ENCODE data around the gene MACROD2.

The MACROD2 gene

GRCh38 chr20:15895560-15896084 is 1900.3 kb downstream of the MACROD2 start:
- Histone ChIP-seq H3K27me3 (ENCODE audit: control insufficient read depth, insufficient read depth, low read length, poor library complexity, severe bottlenecking) (no peaks in the 10 kb centered on the region), H3K36me3 (ENCODE audit: control insufficient read depth, insufficient read depth, low read length) (no peaks in the 10 kb centered on the region), H3K27ac (ENCODE audit: insufficient read depth, low read depth, low read length, poor library complexity, severe bottlenecking) (no peak overlapping the region), H3K9me3 (ENCODE audit: control insufficient read depth, low read length) (no peaks in the 10 kb centered on the region), H3K4me1 (ENCODE audit: control insufficient read depth, insufficient read depth, low read length) (no peaks in the 10 kb centered on the region), H3K4me3 (ENCODE audit: insufficient read depth, low read depth, low read length) (no peak overlapping the region)
- WGBS, 2 experiments, result 78 to 80% methylated on average over 6 of the region's 6 CpGs

GRCh38 chr20:15899967-15900366 is 1904.7 kb downstream of the MACROD2 start:
- Histone ChIP-seq H3K4me1 (ENCODE audit: control insufficient read depth, insufficient read depth, low read length) (no peaks in the 10 kb centered on the region), H3K27ac (ENCODE audit: insufficient read depth, low read depth, low read length, poor library complexity, severe bottlenecking) (no peak overlapping the region), H3K4me3 (ENCODE audit: insufficient read depth, low read depth, low read length) (no peak overlapping the region), H3K9me3 (ENCODE audit: control insufficient read depth, low read length) (no peaks in the 10 kb centered on the region), H3K27me3 (ENCODE audit: control insufficient read depth, insufficient read depth, low read length, poor library complexity, severe bottlenecking) (no peaks in the 10 kb centered on the region), H3K36me3 (ENCODE audit: control insufficient read depth, insufficient read depth, low read length) (no peaks in the 10 kb centered on the region)
- WGBS, 2 experiments, result 96% methylated on average over 4 of the region's 4 CpGs

GRCh38 chr20:15900443-15900842 is 1905.1 kb downstream of the MACROD2 start:
- Histone ChIP-seq H3K27me3 (ENCODE audit: control insufficient read depth, insufficient read depth, low read length, poor library complexity, severe bottlenecking) (no peaks in the 10 kb centered on the region), H3K9me3 (ENCODE audit: control insufficient read depth, low read length) (no peaks in the 10 kb centered on the region), H3K4me1 (ENCODE audit: control insufficient read depth, insufficient read depth, low read length) (no peaks in the 10 kb centered on the region), H3K4me3 (ENCODE audit: insufficient read depth, low read depth, low read length) (no peak overlapping the region), H3K27ac (ENCODE audit: insufficient read depth, low read depth, low read length, poor library complexity, severe bottlenecking) (no peak overlapping the region), H3K36me3 (ENCODE audit: control insufficient read depth, insufficient read depth, low read length) (no peaks in the 10 kb centered on the region)
- WGBS, 2 experiments, result 94 to 95% methylated on average over 1 of the region's 1 CpG

- no peaks in the 10 kb centered on the region for H3K27me3 ChIP-seq (ENCODE audit: control insufficient read depth, insufficient read depth, low read length, poor library complexity, severe bottlenecking)
- no peaks in the 10 kb centered on the region for H3K9me3 ChIP-seq (ENCODE audit: control insufficient read depth, low read length)
- no peak overlapping the region for H3K4me3 ChIP-seq (ENCODE audit: insufficient read depth, low read depth, low read length)
- H3K4me1 ChIP-seq (ENCODE audit: control insufficient read depth, insufficient read depth, low read length), result no peaks in the 10 kb centered on the region
- H3K27ac ChIP-seq (ENCODE audit: insufficient read depth, low read depth, low read length, poor library complexity, severe bottlenecking), result no peak overlapping the region
- WGBS, 2 experiments, result 88 to 90% methylated on average over 9 of the region's 9 CpGs
- no peaks in the 10 kb centered on the region for H3K36me3 ChIP-seq (ENCODE audit: control insufficient read depth, insufficient read depth, low read length)
These were observed 1907.2 kb downstream of the MACROD2 start for GRCh38 chr20:15902493-15902892.

GRCh38 chr20:15905661-15906060 is 1910.3 kb downstream of the MACROD2 start:
- no peaks in the 10 kb centered on the region for H3K9me3 ChIP-seq (ENCODE audit: control insufficient read depth, low read length)
- H3K4me1 ChIP-seq (ENCODE audit: control insufficient read depth, insufficient read depth, low read length), result no peaks in the 10 kb centered on the region
- H3K27me3 ChIP-seq (ENCODE audit: control insufficient read depth, insufficient read depth, low read length, poor library complexity, severe bottlenecking), result no peaks in the 10 kb centered on the region
- H3K4me3 ChIP-seq (ENCODE audit: insufficient read depth, low read depth, low read length), result no peak overlapping the region
- H3K27ac ChIP-seq (ENCODE audit: insufficient read depth, low read depth, low read length, poor library complexity, severe bottlenecking), result no peak overlapping the region
- 97 to 98% methylated on average over 2 to 3 of the region's 3 CpGs for WGBS, 2 experiments
- H3K36me3 ChIP-seq (ENCODE audit: control insufficient read depth, insufficient read depth, low read length), result no peaks in the 10 kb centered on the region

- H3K9me3 ChIP-seq (ENCODE audit: control insufficient read depth, low read length), result no peaks in the 10 kb centered on the region
- WGBS, 2 experiments, result 90 to 94% methylated on average over 2 of the region's 2 CpGs
- H3K27me3 ChIP-seq (ENCODE audit: control insufficient read depth, insufficient read depth, low read length, poor library complexity, severe bottlenecking), result no peaks in the 10 kb centered on the region
- H3K27ac ChIP-seq (ENCODE audit: insufficient read depth, low read depth, low read length, poor library complexity, severe bottlenecking), result no peak overlapping the region
- no peaks in the 10 kb centered on the region for H3K4me1 ChIP-seq (ENCODE audit: control insufficient read depth, insufficient read depth, low read length)
- H3K4me3 ChIP-seq (ENCODE audit: insufficient read depth, low read depth, low read length), result no peak overlapping the region
- H3K36me3 ChIP-seq (ENCODE audit: control insufficient read depth, insufficient read depth, low read length), result no peaks in the 10 kb centered on the region
These were observed 1914.7 kb downstream of the MACROD2 start for GRCh38 chr20:15909995-15910394.

GRCh38 chr20:15911581-15911980 is 1916.3 kb downstream of the MACROD2 start:
- Histone ChIP-seq H3K9me3 (ENCODE audit: control insufficient read depth, low read length) (no peaks in the 10 kb centered on the region), H3K27ac (ENCODE audit: insufficient read depth, low read depth, low read length, poor library complexity, severe bottlenecking) (no peak overlapping the region), H3K4me3 (ENCODE audit: insufficient read depth, low read depth, low read length) (no peak overlapping the region), H3K4me1 (ENCODE audit: control insufficient read depth, insufficient read depth, low read length) (no peaks in the 10 kb centered on the region), H3K36me3 (ENCODE audit: control insufficient read depth, insufficient read depth, low read length) (no peaks in the 10 kb centered on the region), H3K27me3 (ENCODE audit: control insufficient read depth, insufficient read depth, low read length, poor library complexity, severe bottlenecking) (no peaks in the 10 kb centered on the region)
- 89 to 90% methylated on average over 7 of the region's 7 CpGs for WGBS, 2 experiments

GRCh38 chr20:15913391-15914025 is 1918.2 kb downstream of the MACROD2 start:
- no peaks in the 10 kb centered on the region for H3K4me1 ChIP-seq (ENCODE audit: control insufficient read depth, insufficient read depth, low read length)
- no peaks in the 10 kb centered on the region for H3K9me3 ChIP-seq (ENCODE audit: control insufficient read depth, low read length)
- 98 to 100% methylated on average over 2 to 3 of the region's 3 CpGs for WGBS, 2 experiments
- no peak overlapping the region for H3K4me3 ChIP-seq (ENCODE audit: insufficient read depth, low read depth, low read length)
- no peaks in the 10 kb centered on the region for H3K36me3 ChIP-seq (ENCODE audit: control insufficient read depth, insufficient read depth, low read length)
- H3K27ac ChIP-seq (ENCODE audit: insufficient read depth, low read depth, low read length, poor library complexity, severe bottlenecking), result no peak overlapping the region
- H3K27me3 ChIP-seq (ENCODE audit: control insufficient read depth, insufficient read depth, low read length, poor library complexity, severe bottlenecking), result no peaks in the 10 kb centered on the region

- Histone ChIP-seq H3K36me3 (ENCODE audit: control insufficient read depth, insufficient read depth, low read length) (no peaks in the 10 kb centered on the region), H3K4me1 (ENCODE audit: control insufficient read depth, insufficient read depth, low read length) (no peaks in the 10 kb centered on the region), H3K4me3 (ENCODE audit: insufficient read depth, low read depth, low read length) (no peak overlapping the region), H3K9me3 (ENCODE audit: control insufficient read depth, low read length) (no peaks in the 10 kb centered on the region), H3K27me3 (ENCODE audit: control insufficient read depth, insufficient read depth, low read length, poor library complexity, severe bottlenecking) (no peaks in the 10 kb centered on the region), H3K27ac (ENCODE audit: insufficient read depth, low read depth, low read length, poor library complexity, severe bottlenecking) (no peak overlapping the region)
- WGBS, 2 experiments, result 90 to 95% methylated on average over 5 of the region's 5 CpGs
These were observed 1921.3 kb downstream of the MACROD2 start for GRCh38 chr20:15916623-15917022.

- 88 to 89% methylated on average over 4 of the region's 4 CpGs for WGBS, 2 experiments
- no peak overlapping the region for H3K27ac ChIP-seq (ENCODE audit: insufficient read depth, low read depth, low read length, poor library complexity, severe bottlenecking)
- no peaks in the 10 kb centered on the region for H3K36me3 ChIP-seq (ENCODE audit: control insufficient read depth, insufficient read depth, low read length)
- no peaks in the 10 kb centered on the region for H3K4me1 ChIP-seq (ENCODE audit: control insufficient read depth, insufficient read depth, low read length)
- no peaks in the 10 kb centered on the region for H3K9me3 ChIP-seq (ENCODE audit: control insufficient read depth, low read length)
- H3K4me3 ChIP-seq (ENCODE audit: insufficient read depth, low read depth, low read length), result no peak overlapping the region
- no peaks in the 10 kb centered on the region for H3K27me3 ChIP-seq (ENCODE audit: control insufficient read depth, insufficient read depth, low read length, poor library complexity, severe bottlenecking)
These were observed 1922.0 kb downstream of the MACROD2 start for GRCh38 chr20:15917283-15917682.
